Lower leg skin (tissue), 3 donors: ENCODE results near the gene ITPRIPL1.

Experiments used
- POLR2A ChIP-seq, 2 donors: fragments of 450-650 bp; IDR thresholded peaks; one replicate each; pipeline ENCODE4 v1.6.1; 2016 to 2017; ENCODE audit warnings: antibody characterized with exemption in 2 of 2, mild to moderate bottlenecking in 1 of 2, moderate library complexity in 1 of 2
- TF ChIP-seq, protein P1 (sequence below), 3 donors: fragments of 450-650 bp; IDR thresholded peaks; one replicate each; pipeline ENCODE4 v1.5.1; 2016; ENCODE audit warnings: antibody characterized with exemption in 3 of 3, mild to moderate bottlenecking in 3 of 3, moderate library complexity in 2 of 3

DNA sequence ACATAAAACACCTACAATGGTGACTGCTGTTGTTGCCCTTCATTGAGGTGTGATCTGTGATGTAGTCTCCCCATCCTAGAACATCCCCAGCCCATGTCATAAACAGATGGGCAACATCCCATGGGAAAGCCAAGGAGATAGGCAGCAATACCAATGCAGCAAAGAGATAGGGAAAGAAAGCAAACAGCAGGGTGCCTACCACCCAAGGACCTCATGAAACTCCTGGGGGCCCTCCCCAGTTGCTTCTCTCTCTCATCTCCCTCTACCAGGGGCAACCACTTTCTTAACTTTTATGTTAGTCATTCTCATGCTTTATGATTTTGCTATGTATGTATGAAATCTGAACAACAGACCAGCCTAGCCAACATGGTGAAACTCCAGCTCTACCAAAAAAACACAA lies 8.1 kb upstream of the ITPRIPL1 start:
- TF ChIP-seq, protein P1, sequence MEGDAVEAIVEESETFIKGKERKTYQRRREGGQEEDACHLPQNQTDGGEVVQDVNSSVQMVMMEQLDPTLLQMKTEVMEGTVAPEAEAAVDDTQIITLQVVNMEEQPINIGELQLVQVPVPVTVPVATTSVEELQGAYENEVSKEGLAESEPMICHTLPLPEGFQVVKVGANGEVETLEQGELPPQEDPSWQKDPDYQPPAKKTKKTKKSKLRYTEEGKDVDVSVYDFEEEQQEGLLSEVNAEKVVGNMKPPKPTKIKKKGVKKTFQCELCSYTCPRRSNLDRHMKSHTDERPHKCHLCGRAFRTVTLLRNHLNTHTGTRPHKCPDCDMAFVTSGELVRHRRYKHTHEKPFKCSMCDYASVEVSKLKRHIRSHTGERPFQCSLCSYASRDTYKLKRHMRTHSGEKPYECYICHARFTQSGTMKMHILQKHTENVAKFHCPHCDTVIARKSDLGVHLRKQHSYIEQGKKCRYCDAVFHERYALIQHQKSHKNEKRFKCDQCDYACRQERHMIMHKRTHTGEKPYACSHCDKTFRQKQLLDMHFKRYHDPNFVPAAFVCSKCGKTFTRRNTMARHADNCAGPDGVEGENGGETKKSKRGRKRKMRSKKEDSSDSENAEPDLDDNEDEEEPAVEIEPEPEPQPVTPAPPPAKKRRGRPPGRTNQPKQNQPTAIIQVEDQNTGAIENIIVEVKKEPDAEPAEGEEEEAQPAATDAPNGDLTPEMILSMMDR (IDR thresholded peaks at IDR 0.05) = no peak
- no peak for TF ChIP-seq POLR2A (IDR thresholded peaks at IDR 0.05)
